Psoas muscle (tissue), 8 donors: ENCODE results near the gene ELFN2. TPM values are rescaled to one million over a fixed set of nuclear protein-coding genes. Genes with fewer than 3 reads are reported as not detected.
"Not testable (repeated sequence)": the region's sequence is repeated elsewhere in the genome, so short reads cannot be mapped to it uniquely, and the experiment has no call there.

ENCODE experiments used
- ATAC-seq, 4 donors: fragments of 200-7000 bp; cut with Tn5 transposase; one replicate each; pipeline ENCODE4 v1.9.1; 2020; ENCODE audit warnings: moderate library complexity in 3 of 4, mild to moderate bottlenecking in 2 of 4
- DNase-seq, 2 donors: peaks; one replicate each; pipeline ENCODE4 v3.0.0-alpha.2; 2020
- H3K27ac ChIP-seq: fragments of 200-600 bp; one replicate; pipeline ENCODE4 v1.8.0; 2022
- H3K27me3 ChIP-seq, 3 donors: fragments of 200-600 bp in 1 of 3; one replicate each; pipeline versions ENCODE4 v1.6.1 to v1.8.0; 2013 to 2022; ENCODE audit warnings: low read length in 2 of 3, mild to moderate bottlenecking in 2 of 3, moderate library complexity in 1 of 3; ENCODE audit not compliant: insufficient read depth in 3 of 3
- H3K36me3 ChIP-seq, 2 donors: fragments of 200-600 bp in 1 of 2; one replicate each; pipeline versions ENCODE4 v1.6.1 to v1.8.0; 2013 to 2022; ENCODE audit warnings: low read depth in 1 of 2, mild to moderate bottlenecking in 1 of 2, moderate library complexity in 1 of 2; ENCODE audit not compliant: insufficient read depth in 1 of 2
- H3K4me1 ChIP-seq: fragments of 200-600 bp; one replicate; pipeline ENCODE4 v1.8.0; 2022
- H3K4me3 ChIP-seq: fragments of 200-600 bp; one replicate; pipeline ENCODE4 v1.8.0; 2022; ENCODE audit warnings: mild to moderate bottlenecking
- H3K9me3 ChIP-seq: fragments of 200-600 bp; one replicate; pipeline ENCODE4 v1.8.0; 2022
- WGBS, 3 donors: extraction: QIAGEN DNeasy Blood & Tissue Kit; methylation state at CpG; one replicate each; pipeline versions ENCODE4 v1.1.6 to v1.1.7; 2013; 5-methylcytosine and 5-hydroxymethylcytosine counted together
- intact Hi-C, 2 donors: fragments of 100-400 bp; cut with DNase I; formaldehyde crosslinking; loops; one replicate each; pipeline versions ENCODE4 v1.11.0 to v1.14.2; 2022
- polyA plus RNA-seq, 3 donors: library from polyadenylated mRNA; stranded (reverse); fragments of 200-250 nt; gene quantifications; one replicate each; pipeline ENCODE4 v1.2.3, GENCODE V29; 2013
- total RNA-seq, 4 donors: library from RNA; stranded (reverse); fragmentation: NEBNext Ultra II Directional in 2 of 4; extraction: Animal tissue kit (Norgen Biotek cat#: 25700) in 2 of 4; gene quantifications; one replicate each; pipeline versions ENCODE4 v1.2.1 to v1.2.4, GENCODE V29; 2021 to 2023
- TF ChIP-seq, protein P1 (sequence below): fragments of 200-600 bp; IDR thresholded peaks from one replicate; pipeline ENCODE4 v1.8.0; 2022; ENCODE audit warnings: antibody characterized with exemption
- donor health status: healthy with polysubstance abuse.
- donor health status: DM: no; HTN: no; CAD: no; lungs with moderate emphysema.
- donor health status: Bipolar disorder and iron deficiency.
- donor health status: healthy.
- donor health status: DM: yes; HTN: yes; CAD: no.
- donor health status: DM: no; HTN: no; CAD: no.
- donor health status: DM: no; HTN: no; CAD: no.
- donor health status: DM: yes; HTN: yes; CAD: no.

The ELFN2 gene
- total and polyA plus RNA-seq, 7 donors, result 0.01 to 0.05 (median 0.01) TPM; not detected in 4

DNA sequence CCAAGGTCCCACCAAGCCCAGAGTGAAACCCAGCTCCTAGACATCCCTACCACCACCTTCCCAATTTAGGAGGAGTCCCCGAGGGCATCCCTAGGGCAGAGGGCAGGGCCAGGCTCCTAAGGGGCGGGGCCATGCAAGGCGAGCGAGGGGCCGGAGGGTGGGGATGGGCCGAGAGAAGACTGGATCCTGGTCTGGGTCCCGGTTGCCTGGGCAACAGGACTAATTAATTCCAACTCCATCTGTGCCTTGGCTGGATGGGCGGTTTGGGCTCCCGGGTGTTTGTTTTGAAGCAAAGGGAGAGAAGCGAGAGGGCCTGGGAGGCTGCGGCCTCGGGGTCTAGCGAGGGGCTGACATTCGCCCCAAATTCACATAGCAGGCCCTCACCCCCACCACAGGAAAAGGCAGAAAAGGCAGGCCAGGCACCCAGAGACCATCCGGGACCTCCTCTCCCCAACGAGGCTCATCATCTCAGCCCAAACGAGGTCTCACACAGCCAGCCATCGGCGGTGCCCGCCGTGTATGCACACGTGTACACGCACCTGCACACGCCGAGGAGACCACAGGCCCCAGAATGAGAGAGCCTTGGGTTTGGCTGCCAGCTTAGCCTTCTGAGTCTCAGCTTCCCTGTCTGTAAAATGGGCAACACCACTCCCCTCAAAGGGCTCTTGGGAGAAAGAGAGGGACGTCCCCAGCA lies 23.9 kb downstream of the ELFN2 start:
- 42 to 45% (median 43%) methylated on average over 24 to 26 of the region's 26 CpGs for WGBS, 3 donors
- Histone ChIP-seq H3K4me1 (no peaks in the 10 kb centered on the region), H3K4me3 (no peak overlapping the region), H3K9me3 (no peaks in the 10 kb centered on the region), H3K27me3 (peaks cover 0 to 33% (median 5%) of the 10 kb centered on the region in 3 donors), H3K36me3 (no peaks in the 10 kb centered on the region), H3K27ac (no peak overlapping the region)
- DNase-seq (no peak), ATAC-seq (no peak)
- intact Hi-C loops, result no loop called here
- TF ChIP-seq, protein P1, sequence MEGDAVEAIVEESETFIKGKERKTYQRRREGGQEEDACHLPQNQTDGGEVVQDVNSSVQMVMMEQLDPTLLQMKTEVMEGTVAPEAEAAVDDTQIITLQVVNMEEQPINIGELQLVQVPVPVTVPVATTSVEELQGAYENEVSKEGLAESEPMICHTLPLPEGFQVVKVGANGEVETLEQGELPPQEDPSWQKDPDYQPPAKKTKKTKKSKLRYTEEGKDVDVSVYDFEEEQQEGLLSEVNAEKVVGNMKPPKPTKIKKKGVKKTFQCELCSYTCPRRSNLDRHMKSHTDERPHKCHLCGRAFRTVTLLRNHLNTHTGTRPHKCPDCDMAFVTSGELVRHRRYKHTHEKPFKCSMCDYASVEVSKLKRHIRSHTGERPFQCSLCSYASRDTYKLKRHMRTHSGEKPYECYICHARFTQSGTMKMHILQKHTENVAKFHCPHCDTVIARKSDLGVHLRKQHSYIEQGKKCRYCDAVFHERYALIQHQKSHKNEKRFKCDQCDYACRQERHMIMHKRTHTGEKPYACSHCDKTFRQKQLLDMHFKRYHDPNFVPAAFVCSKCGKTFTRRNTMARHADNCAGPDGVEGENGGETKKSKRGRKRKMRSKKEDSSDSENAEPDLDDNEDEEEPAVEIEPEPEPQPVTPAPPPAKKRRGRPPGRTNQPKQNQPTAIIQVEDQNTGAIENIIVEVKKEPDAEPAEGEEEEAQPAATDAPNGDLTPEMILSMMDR, result no peak

DNA sequence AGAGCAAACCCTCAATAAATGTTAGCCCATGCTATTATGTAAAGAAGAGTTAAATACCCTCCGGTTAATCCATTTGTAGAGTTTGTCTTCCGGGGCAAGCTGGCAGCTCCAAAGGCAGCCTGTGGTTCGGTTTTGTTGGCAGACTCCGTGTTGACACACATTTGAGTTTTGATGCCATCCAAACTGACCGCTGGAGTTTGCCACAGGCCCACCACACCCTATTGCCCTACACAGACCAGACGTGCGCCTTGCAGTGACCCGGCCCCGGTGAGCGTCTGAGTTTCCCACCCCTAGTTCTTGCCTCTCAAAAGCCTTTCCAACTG lies 25.1 kb downstream of the ELFN2 start:
- no peaks in the 10 kb centered on the region for H3K9me3 ChIP-seq
- TF ChIP-seq, protein P1, result no peak
- no peak for ATAC-seq
- H3K27me3 ChIP-seq, result peaks cover 0 to 29% (median 1%) of the 10 kb centered on the region in 3 donors
- intact Hi-C loops, result no loop called here
- no peaks in the 10 kb centered on the region for H3K36me3 ChIP-seq
- 46 to 64% (median 49%) methylated on average over 10 of the region's 10 CpGs for WGBS, 3 donors
- no peak for DNase-seq
- H3K4me3 ChIP-seq, result no peak overlapping the region
- no peaks in the 10 kb centered on the region for H3K4me1 ChIP-seq
- H3K27ac ChIP-seq, result no peak overlapping the region

DNA sequence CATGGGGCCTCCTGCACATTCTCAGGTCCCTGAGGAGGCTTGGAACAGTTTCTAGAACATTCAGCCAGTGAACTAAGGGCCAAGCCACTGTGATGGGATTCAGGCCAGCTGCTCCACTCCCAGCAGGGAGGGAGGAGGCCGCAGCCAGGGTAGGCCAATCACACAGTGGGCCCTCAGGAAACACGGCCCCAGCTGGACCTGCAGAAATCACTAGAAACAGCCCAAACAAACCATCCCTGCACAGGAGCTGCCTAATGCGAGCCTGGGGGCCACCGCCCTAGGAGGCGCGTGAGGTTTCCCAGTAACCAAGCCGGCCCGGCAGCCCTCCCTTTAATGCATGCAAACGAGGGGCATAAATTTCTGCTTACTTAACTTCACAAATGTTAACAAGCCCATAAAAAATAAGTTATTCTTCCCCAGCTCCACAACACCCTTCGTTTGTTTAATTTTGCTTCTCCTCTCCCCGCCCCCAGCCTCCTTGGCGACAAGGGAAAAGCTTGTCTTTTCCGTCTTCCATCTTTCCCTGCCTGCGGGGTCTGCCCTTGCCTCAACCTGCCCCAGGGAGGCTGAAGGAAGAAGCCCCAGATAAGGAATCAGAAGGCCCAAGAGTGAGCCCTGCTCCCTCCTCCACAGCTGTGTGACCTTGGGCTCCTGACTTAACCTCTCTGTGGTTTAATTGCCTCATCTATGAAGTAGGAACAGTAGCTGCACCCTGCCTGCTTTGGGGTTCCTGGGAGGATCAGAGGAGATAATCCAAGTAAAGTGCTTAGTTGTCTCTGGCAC lies 25.7 kb downstream of the ELFN2 start:
- H3K27ac ChIP-seq, result no peak overlapping the region
- TF ChIP-seq, protein P1, result no peak
- ATAC-seq (no peak), DNase-seq (no peak)
- 51 to 70% (median 68%) methylated on average over 14 of the region's 14 CpGs for WGBS, 3 donors
- no peaks in the 10 kb centered on the region for H3K4me1 ChIP-seq
- H3K36me3 ChIP-seq, result no peaks in the 10 kb centered on the region
- intact Hi-C loops, result no loop called here
- H3K27me3 ChIP-seq, result peaks cover 0 to 29% (median 1%) of the 10 kb centered on the region in 3 donors
- H3K4me3 ChIP-seq, result no peak overlapping the region
- no peaks in the 10 kb centered on the region for H3K9me3 ChIP-seq

DNA sequence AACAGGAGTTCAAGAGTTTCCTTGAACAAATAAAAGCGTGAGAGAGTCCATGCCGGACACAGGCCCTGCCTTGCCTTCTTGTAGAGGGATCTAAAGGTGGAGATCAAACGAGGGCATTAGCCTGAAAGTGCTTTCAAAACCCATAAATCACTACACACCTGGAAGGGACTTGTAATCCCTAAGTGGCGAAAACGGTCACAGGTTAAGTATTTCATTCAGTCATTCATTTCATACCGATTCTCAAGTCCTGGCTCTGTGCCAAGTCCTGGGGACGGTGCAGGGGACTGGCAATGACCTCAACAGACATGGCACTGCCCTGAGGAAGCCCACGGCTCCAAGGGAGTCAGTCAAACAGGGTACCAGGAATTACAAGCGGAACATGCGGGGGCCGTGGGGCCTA lies 26.6 kb downstream of the ELFN2 start:
- Histone ChIP-seq H3K27me3 (peaks cover 0 to 30% (median 1%) of the 10 kb centered on the region in 3 donors), H3K9me3 (no peaks in the 10 kb centered on the region), H3K4me3 (no peak overlapping the region), H3K27ac (no peak overlapping the region), H3K36me3 (no peaks in the 10 kb centered on the region), H3K4me1 (no peaks in the 10 kb centered on the region)
- intact Hi-C loops, result no loop called here
- 58 to 66% (median 60%) methylated on average over 11 of the region's 11 CpGs for WGBS, 3 donors
- ATAC-seq (no peak), DNase-seq (no peak)
- TF ChIP-seq, protein P1, result no peak

DNA sequence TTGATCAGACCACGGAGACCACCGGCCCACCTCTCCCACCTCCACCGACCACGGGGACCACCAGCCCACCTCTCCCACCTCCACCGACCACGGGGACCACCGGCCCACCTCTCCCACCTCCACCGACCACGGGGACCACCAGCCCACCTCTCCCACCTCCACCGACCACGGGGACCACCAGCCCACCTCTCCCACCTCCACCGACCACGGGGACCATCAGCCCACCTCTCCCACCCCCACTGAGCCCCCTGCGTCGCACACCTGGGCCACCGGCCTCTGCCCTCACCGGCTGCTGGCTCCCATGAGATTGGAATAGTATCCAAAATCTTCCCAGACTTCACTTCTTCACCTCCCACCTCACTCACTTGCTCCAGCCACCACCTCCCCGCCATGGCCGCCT lies 27.8 kb downstream of the ELFN2 start:
- not testable (repeated sequence) for DNase-seq

More for the DNA sequence above, 27.8 kb downstream of the ELFN2 start:
- H3K36me3 ChIP-seq, H3K4me1 ChIP-seq, intact Hi-C loops, H3K9me3 ChIP-seq, ATAC-seq, H3K4me3 ChIP-seq, H3K27ac ChIP-seq: not testable (repeated sequence)
- peaks cover 0 to 32% (median 1%) of the 10 kb centered on the region in 3 donors for H3K27me3 ChIP-seq
- 88 to 92% (median 90%) methylated on average over 10 to 16 of the region's 19 CpGs for WGBS, 3 donors
